ENCODE data around the gene PTTG1IP. TPM values are rescaled to one million over a fixed set of nuclear protein-coding genes. Genes with fewer than 3 reads are reported as not detected.

Gene PTTG1IP
- total RNA-seq, 1 experiment from 2014 or later: 136 TPM

- intact Hi-C loops (cut with micrococcal nuclease; ENCODE audit: unreplicated experiment): no loop called here
- BruUV-seq (replicated peaks): no TSS peak
- Mint-ChIP-seq H3K36me3 (ENCODE audit: insufficient read depth, unreplicated experiment) (peaks cover 20% of the 10 kb centered on the region), H3K4me3 (ENCODE audit: low read depth, unreplicated experiment) (no peak overlapping the region), H3K9me3 (ENCODE audit: low read depth, unreplicated experiment) (no peaks in the 10 kb centered on the region), H3K4me1 (ENCODE audit: low read depth, unreplicated experiment) (no peaks in the 10 kb centered on the region), H3K27ac (ENCODE audit: unreplicated experiment) (no peak overlapping the region), H3K27me3 (ENCODE audit: unreplicated experiment) (peaks cover 14% of the 10 kb centered on the region)
- no peak for TF ChIP-seq CTCF (IDR thresholded peaks at IDR 0.05; ENCODE audit: unreplicated experiment)
- CTCF ChIA-PET: no interaction called here
- no peak for DNase-seq
These were observed 26.0 kb downstream of the PTTG1IP start for GRCh38 chr21:44847261-44848056.

GRCh38 chr21:44846485-44847260, 26.8 kb downstream of the PTTG1IP start:
- H3K9me3 Mint-ChIP-seq (ENCODE audit: low read depth, unreplicated experiment): no peaks in the 10 kb centered on the region
- no TSS peak for BruUV-seq (replicated peaks)
- peaks cover 22% of the 10 kb centered on the region for H3K27me3 Mint-ChIP-seq (ENCODE audit: unreplicated experiment)
- H3K4me3 Mint-ChIP-seq (ENCODE audit: low read depth, unreplicated experiment): no peak overlapping the region
- CTCF ChIA-PET: no interaction called here
- no peaks in the 10 kb centered on the region for H3K4me1 Mint-ChIP-seq (ENCODE audit: low read depth, unreplicated experiment)
- intact Hi-C loops (cut with micrococcal nuclease; ENCODE audit: unreplicated experiment): no loop called here
- H3K27ac Mint-ChIP-seq (ENCODE audit: unreplicated experiment): no peak overlapping the region
- no peak for TF ChIP-seq CTCF (IDR thresholded peaks at IDR 0.05; ENCODE audit: unreplicated experiment)
- H3K36me3 Mint-ChIP-seq (ENCODE audit: insufficient read depth, unreplicated experiment): peaks cover 20% of the 10 kb centered on the region
- DNase-seq: no peak

GRCh38 chr21:44846224-44846484, 27.3 kb downstream of the PTTG1IP start:
- DNase-seq: no peak
- Mint-ChIP-seq H3K4me3 (ENCODE audit: low read depth, unreplicated experiment) (peak overlapping the region; percentile 48), H3K27me3 (ENCODE audit: unreplicated experiment) (peaks cover 27% of the 10 kb centered on the region), H3K4me1 (ENCODE audit: low read depth, unreplicated experiment) (no peaks in the 10 kb centered on the region), H3K9me3 (ENCODE audit: low read depth, unreplicated experiment) (no peaks in the 10 kb centered on the region), H3K27ac (ENCODE audit: unreplicated experiment) (no peak overlapping the region), H3K36me3 (ENCODE audit: insufficient read depth, unreplicated experiment) (peaks cover 20% of the 10 kb centered on the region)
- BruUV-seq (replicated peaks): no TSS peak
- peak; percentile 3 for TF ChIP-seq CTCF (IDR thresholded peaks at IDR 0.05; ENCODE audit: unreplicated experiment)
- intact Hi-C loops (cut with micrococcal nuclease; ENCODE audit: unreplicated experiment): no loop called here
- CTCF ChIA-PET: no interaction called here

- CTCF ChIA-PET: interaction anchor here (0.6 kb wide), 1 partner anchor 55 kb away, joined by 4 read pairs; no protein-coding TSS in a partner anchor
These were observed 27.9 kb downstream of the PTTG1IP start for GRCh38 chr21:44845418-44846223.

More at GRCh38 chr21:44845418-44846223, 27.9 kb downstream of the PTTG1IP start:
- no peak overlapping the region for H3K27ac Mint-ChIP-seq (ENCODE audit: unreplicated experiment)
- peak; percentile 19 for TF ChIP-seq CTCF (IDR thresholded peaks at IDR 0.05; ENCODE audit: unreplicated experiment)
- peaks cover 20% of the 10 kb centered on the region for H3K36me3 Mint-ChIP-seq (ENCODE audit: insufficient read depth, unreplicated experiment)
- H3K4me1 Mint-ChIP-seq (ENCODE audit: low read depth, unreplicated experiment): no peaks in the 10 kb centered on the region
- peak; percentile 64 for DNase-seq
- no TSS peak for BruUV-seq (replicated peaks)
- no peaks in the 10 kb centered on the region for H3K9me3 Mint-ChIP-seq (ENCODE audit: low read depth, unreplicated experiment)
- peaks cover 32% of the 10 kb centered on the region for H3K27me3 Mint-ChIP-seq (ENCODE audit: unreplicated experiment)
- peak overlapping the region; percentile 48 for H3K4me3 Mint-ChIP-seq (ENCODE audit: low read depth, unreplicated experiment)
- intact Hi-C loops (cut with micrococcal nuclease; ENCODE audit: unreplicated experiment): no loop called here
